CD8-positive, alpha-beta memory T cell (primary cell): Measurements from ENCODE around the gene ADAM10. TPM values are rescaled to one million over a fixed set of nuclear protein-coding genes. Genes with fewer than 3 reads are reported as not detected.
"Not testable (repeated sequence)": the region's sequence is repeated elsewhere in the genome, so short reads cannot be mapped to it uniquely, and the experiment has no call there.

ENCODE experiments used
- CTCF ChIA-PET: fragments of 350-600 bp; sonication (Branson Sonifier 250); formaldehyde crosslinking; loops from one replicate; lab custom pipeline; 2021; ENCODE audit warnings: antibody characterized with exemption; lab: Charles Lee
- POLR2A ChIA-PET: fragments of 350-600 bp; sonication (Branson Sonifier 250); formaldehyde crosslinking; loops from one replicate; lab custom pipeline; 2021; ENCODE audit warnings: antibody characterized with exemption; lab: Charles Lee
- DNase-seq, 5 donors: peaks; one replicate each; pipeline versions ENCODE4 v3.0.0 to v3.0.0-alpha.2; 2020 to 2022; ENCODE audit warnings: mixed read lengths in 1 of 5
- H3K27ac ChIP-seq: one replicate; pipeline ENCODE4 v1.7.0; 2013; ENCODE audit warnings: low read depth, mild to moderate bottlenecking, low read length, moderate library complexity
- H3K27me3 ChIP-seq: 2 replicates; pipeline ENCODE4 v1.7.0; 2013; ENCODE audit warnings: low read length, mild to moderate bottlenecking; ENCODE audit not compliant: insufficient read depth, poor library complexity, severe bottlenecking
- H3K36me3 ChIP-seq: 2 replicates; pipeline ENCODE4 v1.7.0; 2013; ENCODE audit warnings: mild to moderate bottlenecking, low read length, moderate library complexity; ENCODE audit not compliant: insufficient read depth
- H3K4me1 ChIP-seq: 2 replicates; pipeline ENCODE4 v1.7.0; 2013; ENCODE audit warnings: mild to moderate bottlenecking, low read length, moderate library complexity; ENCODE audit not compliant: insufficient read depth
- H3K4me3 ChIP-seq: 2 replicates; pipeline ENCODE4 v1.7.0; 2013; ENCODE audit warnings: mild to moderate bottlenecking, low read length
- H3K9me3 ChIP-seq: 2 replicates; pipeline ENCODE4 v1.7.0; 2013; ENCODE audit warnings: mild to moderate bottlenecking, low read length
- H3K27ac Mint-ChIP-seq, 8 donors: one replicate each; pipeline ENCODE4 v1.8.0; 2020 to 2021; ENCODE audit warnings: mixed read lengths in 8 of 8, mild to moderate bottlenecking in 6 of 8, inconsistent platforms in 3 of 8, moderate library complexity in 3 of 8
- H3K27me3 Mint-ChIP-seq, 2 donors: one replicate each; pipeline ENCODE4 v1.8.0; 2020 to 2021; ENCODE audit warnings: mixed read lengths in 2 of 2, mild to moderate bottlenecking in 1 of 2, moderate library complexity in 1 of 2
- H3K36me3 Mint-ChIP-seq, 3 donors: one replicate each; pipeline ENCODE4 v1.8.0; 2020 to 2021; ENCODE audit warnings: mixed read lengths in 3 of 3, inconsistent platforms in 1 of 3, mild to moderate bottlenecking in 1 of 3
- H3K4me1 Mint-ChIP-seq, 3 donors: one replicate each; pipeline ENCODE4 v1.8.0; 2020 to 2021; ENCODE audit warnings: mixed read lengths in 3 of 3, inconsistent platforms in 1 of 3, mild to moderate bottlenecking in 1 of 3
- H3K4me3 Mint-ChIP-seq, 7 donors: one replicate each; pipeline ENCODE4 v1.8.0; 2020 to 2021; ENCODE audit warnings: mixed read lengths in 7 of 7, mild to moderate bottlenecking in 6 of 7, moderate library complexity in 4 of 7, inconsistent platforms in 2 of 7
- H3K9me3 Mint-ChIP-seq, 5 donors: one replicate each; pipeline ENCODE4 v1.8.0; 2020 to 2022; ENCODE audit warnings: mixed read lengths in 5 of 5, mild to moderate bottlenecking in 3 of 5, moderate library complexity in 2 of 5, inconsistent platforms in 1 of 5
- polyA plus RNA-seq: library from polyadenylated mRNA; unstranded; fragments of 300-500 nt; fragmentation: Illumina TruSeq; gene quantifications from one replicate; pipeline ENCODE4 v1.2.3, GENCODE V29; 2021
- total RNA-seq, 2 experiments: library from RNA; stranded (reverse); gene quantifications; one replicate each; pipeline ENCODE4 v1.2.3, GENCODE V29; 2021

The ADAM10 gene
- total and polyA plus RNA-seq, 3 experiments from 2014 or later: 81.6 to 120 (median 86.6) TPM

DNA sequence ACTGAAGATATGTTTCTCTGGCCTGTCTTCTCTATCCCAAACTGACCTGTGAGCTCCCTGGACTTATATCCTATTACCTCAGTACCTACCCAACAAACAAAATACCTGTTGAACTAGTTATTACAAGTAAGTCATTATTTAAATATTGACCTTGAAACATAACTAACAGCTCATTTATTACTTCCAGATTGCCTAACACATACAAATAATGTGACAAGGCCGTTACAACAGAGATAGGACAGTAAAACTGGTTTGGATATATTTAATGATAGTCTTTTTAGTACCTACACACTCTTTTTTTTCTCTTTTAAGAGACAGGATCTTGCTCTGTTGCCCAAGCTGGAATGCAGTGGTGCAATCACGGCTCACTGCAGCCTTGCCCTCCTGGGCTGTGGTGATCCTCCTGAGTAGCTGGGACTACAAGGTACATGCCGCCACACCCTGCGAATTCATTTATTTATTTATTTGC is 145.0 kb downstream of the ADAM10 start:
- no peak for DNase-seq
- CTCF ChIA-PET: interaction anchor here (1.2 kb wide), 1 partner anchor 10 kb away, joined by 3 read pairs; no protein-coding TSS in a partner anchor
- H3K36me3 Mint-ChIP-seq: peaks cover 11 to 63% (median 33%) of the 10 kb centered on the region in 3 donors
- H3K27me3 Mint-ChIP-seq: no peaks in the 10 kb centered on the region
- Histone ChIP-seq H3K27ac (no peak overlapping the region), H3K27me3 (no peaks in the 10 kb centered on the region), H3K4me3 (no peak overlapping the region), H3K4me1 (peaks cover 9% of the 10 kb centered on the region), H3K9me3 (no peaks in the 10 kb centered on the region), H3K36me3 (peaks cover 10% of the 10 kb centered on the region)
- POLR2A ChIA-PET: no interaction called here
- no peak overlapping the region for H3K4me3 Mint-ChIP-seq
- peaks cover 28 to 36% (median 30%) of the 10 kb centered on the region in 3 donors for H3K4me1 Mint-ChIP-seq
- no peaks in the 10 kb centered on the region for H3K9me3 Mint-ChIP-seq
- no peak overlapping the region for H3K27ac Mint-ChIP-seq

DNA sequence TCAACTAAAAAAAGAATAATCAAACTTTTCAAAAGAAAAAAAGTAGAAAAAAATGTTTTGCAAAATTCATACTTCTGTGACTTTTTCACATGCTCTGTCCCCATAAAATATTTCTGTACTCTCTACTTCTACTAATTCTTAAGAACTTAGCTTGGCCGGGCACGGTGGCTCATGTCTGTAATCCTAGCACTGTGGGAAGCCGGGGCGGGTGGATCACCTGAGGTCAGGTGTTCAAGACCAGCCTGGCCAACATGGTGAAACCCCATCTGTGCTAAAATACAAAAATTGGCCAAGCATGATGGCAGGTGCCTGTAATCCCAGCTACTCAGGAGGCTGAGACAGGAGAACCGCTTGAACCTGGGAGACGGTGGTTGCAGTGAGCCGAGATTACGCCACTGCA is 145.6 kb downstream of the ADAM10 start:
- H3K4me3 ChIP-seq, H3K27me3 ChIP-seq, DNase-seq, H3K4me3 Mint-ChIP-seq, H3K9me3 ChIP-seq, POLR2A ChIA-PET, H3K4me1 ChIP-seq, H3K27ac ChIP-seq, H3K36me3 ChIP-seq, H3K27me3 Mint-ChIP-seq, H3K9me3 Mint-ChIP-seq: not testable (repeated sequence)
- CTCF ChIA-PET: interaction anchor here (1.2 kb wide), 1 partner anchor 10 kb away, joined by 3 read pairs; no protein-coding TSS in a partner anchor
- H3K27ac Mint-ChIP-seq: peak overlapping the region in 1 of 8 donors; percentile 43
- H3K4me1 Mint-ChIP-seq: peaks cover 24 to 34% (median 25%) of the 10 kb centered on the region in 3 donors
- H3K36me3 Mint-ChIP-seq: peaks cover 11 to 60% (median 31%) of the 10 kb centered on the region in 3 donors

DNA sequence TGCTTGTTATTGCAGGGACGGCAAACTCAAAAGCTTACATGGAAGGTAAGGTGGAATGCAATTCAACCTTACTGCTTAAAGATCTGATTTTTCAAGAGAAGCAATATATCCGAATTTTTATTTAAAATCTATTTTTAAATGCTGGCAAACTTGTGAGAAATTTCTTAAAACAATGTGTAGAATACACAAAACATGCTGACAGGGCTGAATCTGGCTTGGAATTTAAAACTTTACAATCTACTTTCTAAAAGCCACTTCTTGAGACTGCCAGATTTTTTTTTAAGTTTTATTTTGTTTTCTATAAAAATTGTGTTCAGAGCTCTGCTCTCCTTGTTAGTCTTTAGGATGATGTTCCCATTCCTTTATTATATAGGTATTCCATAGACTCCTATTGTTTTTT is 146.7 kb downstream of the ADAM10 start:
- Histone ChIP-seq H3K4me3 (no peak overlapping the region), H3K9me3 (no peaks in the 10 kb centered on the region), H3K27ac (no peak overlapping the region), H3K36me3 (peaks cover 10% of the 10 kb centered on the region), H3K4me1 (peaks cover 1% of the 10 kb centered on the region), H3K27me3 (no peaks in the 10 kb centered on the region)
- DNase-seq: no peak
- ChIA-PET POLR2A (no interaction called here), CTCF (no interaction called here)
- H3K4me3 Mint-ChIP-seq: no peak overlapping the region
- peaks cover 14 to 61% (median 34%) of the 10 kb centered on the region in 3 donors for H3K36me3 Mint-ChIP-seq
- no peaks in the 10 kb centered on the region for H3K9me3 Mint-ChIP-seq
- H3K27me3 Mint-ChIP-seq: no peaks in the 10 kb centered on the region
- H3K27ac Mint-ChIP-seq: peak overlapping the region in 1 of 8 donors; percentile 15
- H3K4me1 Mint-ChIP-seq: peaks cover 20 to 31% (median 21%) of the 10 kb centered on the region in 3 donors

DNA sequence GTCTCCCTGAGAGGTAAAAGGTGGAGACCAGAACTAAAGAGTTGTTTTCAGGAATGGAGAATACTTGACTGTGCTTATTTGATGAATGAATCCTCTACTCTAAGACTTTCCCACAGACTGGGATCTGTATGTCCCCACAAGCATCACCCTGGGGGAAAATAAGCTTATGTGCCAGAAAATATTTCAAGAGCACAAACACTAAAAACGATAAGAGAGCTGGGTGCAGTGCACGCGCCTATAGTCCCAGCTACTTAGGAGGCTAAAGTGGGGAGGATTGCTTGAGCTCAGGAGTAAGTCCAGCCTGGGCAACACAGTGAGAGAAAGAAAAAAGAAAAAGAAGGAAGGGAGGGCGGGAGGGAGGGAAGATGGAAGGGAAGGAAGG is 150.7 kb downstream of the ADAM10 start:
- H3K36me3 ChIP-seq: peaks cover 10% of the 10 kb centered on the region
- peaks cover 14 to 68% (median 42%) of the 10 kb centered on the region in 3 donors for H3K36me3 Mint-ChIP-seq
- H3K27me3 Mint-ChIP-seq: no peaks in the 10 kb centered on the region
- no peaks in the 10 kb centered on the region for H3K27me3 ChIP-seq
- ChIA-PET CTCF (interaction anchor here (0.6 kb wide), 1 partner anchor 330 kb away, joined by 3 read pairs; no protein-coding TSS in a partner anchor), POLR2A (no interaction called here)
- H3K4me3 Mint-ChIP-seq: no peak overlapping the region
- H3K9me3 Mint-ChIP-seq: no peaks in the 10 kb centered on the region
- H3K27ac Mint-ChIP-seq: peak overlapping the region in 5 of 8 donors; percentile 4 to 70 (median 30)
- no peaks in the 10 kb centered on the region for H3K4me1 ChIP-seq
- H3K9me3 ChIP-seq: no peaks in the 10 kb centered on the region
- no peak for DNase-seq
- peaks cover 8 to 18% (median 11%) of the 10 kb centered on the region in 3 donors for H3K4me1 Mint-ChIP-seq
- H3K27ac ChIP-seq: no peak overlapping the region
- no peak overlapping the region for H3K4me3 ChIP-seq

DNA sequence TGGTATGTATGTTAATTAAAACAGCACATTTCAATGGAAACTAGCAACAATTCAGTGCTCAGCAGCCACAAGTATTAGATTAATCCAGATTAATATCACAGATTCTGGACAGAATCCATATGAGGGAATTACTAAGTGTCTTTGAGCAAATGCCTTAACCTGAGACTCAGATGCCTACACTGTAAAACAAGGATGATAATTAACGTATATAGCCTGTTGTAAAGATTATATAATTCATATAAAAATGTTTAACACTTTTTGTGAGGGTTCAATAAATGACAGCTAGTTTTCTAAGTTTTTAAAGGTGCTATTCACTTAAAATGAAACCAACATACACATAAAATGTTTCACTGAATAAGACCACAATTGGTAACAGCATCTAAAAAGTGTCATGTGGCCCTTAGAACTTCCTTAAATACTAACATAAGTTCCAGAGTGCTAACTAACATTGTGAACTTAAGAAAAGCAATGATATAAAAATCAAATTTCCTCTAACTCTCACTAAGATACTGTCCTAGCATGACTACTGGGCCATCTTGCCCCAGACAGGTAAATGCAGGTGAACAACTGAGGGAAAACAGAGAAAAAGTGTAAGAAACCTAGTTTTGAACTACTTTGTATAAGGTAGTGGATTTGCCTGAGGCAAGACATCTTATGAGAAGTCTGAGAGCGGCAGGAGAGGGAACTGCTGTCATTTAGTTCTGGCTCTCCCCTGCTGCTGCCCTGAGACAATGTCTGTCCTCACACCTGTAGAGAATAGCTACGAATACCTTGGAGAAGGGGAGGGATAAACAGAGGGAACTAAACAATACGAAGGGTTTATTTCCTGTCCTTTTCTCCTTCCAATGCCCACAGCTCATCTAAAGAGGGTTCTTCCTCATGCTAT is 151.3 kb downstream of the ADAM10 start:
- no peak overlapping the region for H3K27ac ChIP-seq
- Mint-ChIP-seq H3K27ac (peak overlapping the region in 5 of 8 donors; percentile 30 to 83 (median 70)), H3K36me3 (peaks cover 13 to 68% (median 42%) of the 10 kb centered on the region in 3 donors), H3K4me1 (peaks cover 8 to 18% (median 11%) of the 10 kb centered on the region in 3 donors), H3K9me3 (no peaks in the 10 kb centered on the region), H3K27me3 (no peaks in the 10 kb centered on the region), H3K4me3 (peak overlapping the region in 1 of 7 donors; percentile 37)
- peaks cover 10% of the 10 kb centered on the region for H3K36me3 ChIP-seq
- H3K9me3 ChIP-seq: no peaks in the 10 kb centered on the region
- ChIA-PET POLR2A (no interaction called here), CTCF (interaction anchor here (0.6 kb wide), 1 partner anchor 329 kb away, joined by 3 read pairs; no protein-coding TSS in a partner anchor)
- H3K4me1 ChIP-seq: no peaks in the 10 kb centered on the region
- no peak overlapping the region for H3K4me3 ChIP-seq
- no peaks in the 10 kb centered on the region for H3K27me3 ChIP-seq
- no peak for DNase-seq

DNA sequence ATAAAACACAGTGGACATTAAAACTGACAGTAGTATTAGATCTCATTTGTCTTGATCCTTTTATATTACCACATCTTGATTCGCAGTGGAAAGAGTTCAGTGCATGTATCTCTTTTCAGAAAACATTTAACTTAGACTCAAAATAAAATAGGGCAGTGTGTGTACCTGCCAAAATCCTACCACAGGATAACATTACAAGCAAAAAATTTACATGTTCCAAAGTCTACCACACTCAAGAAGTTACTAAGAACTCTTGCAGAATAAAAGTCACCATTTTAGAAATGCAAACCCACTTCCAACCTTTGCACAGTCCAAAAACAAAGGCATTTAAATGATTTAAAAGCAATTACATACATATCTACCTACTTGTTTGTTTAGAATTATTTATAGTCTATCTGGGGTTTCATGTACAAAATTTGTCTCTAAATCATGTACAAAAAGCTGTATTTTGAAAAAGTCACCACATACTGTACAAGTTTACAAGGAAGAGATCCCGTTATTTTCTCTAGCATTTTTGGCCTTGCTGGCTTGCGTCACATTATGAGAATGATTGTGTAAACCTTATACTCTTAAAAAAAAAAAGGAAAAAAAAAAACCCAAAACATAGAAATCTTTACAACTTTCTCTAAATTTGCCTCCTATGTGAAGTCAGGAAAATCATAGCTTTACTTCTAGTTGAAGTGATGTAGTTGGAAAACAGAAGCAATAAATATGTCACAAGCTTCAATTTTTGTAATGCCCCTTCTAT is 153.8 kb downstream of the ADAM10 start:
- H3K36me3 Mint-ChIP-seq: peaks cover 9 to 60% (median 39%) of the 10 kb centered on the region in 3 donors
- CTCF ChIA-PET: no interaction called here
- H3K4me1 ChIP-seq: no peaks in the 10 kb centered on the region
- H3K4me3 ChIP-seq: no peak overlapping the region
- no peak overlapping the region for H3K4me3 Mint-ChIP-seq
- peaks cover 8 to 22% (median 9%) of the 10 kb centered on the region in 3 donors for H3K4me1 Mint-ChIP-seq
- no peaks in the 10 kb centered on the region for H3K27me3 Mint-ChIP-seq
- H3K36me3 ChIP-seq: peaks cover 7% of the 10 kb centered on the region
- H3K27ac Mint-ChIP-seq: peak overlapping the region in 2 of 8 donors; percentile 42 to 79
- H3K9me3 ChIP-seq: no peaks in the 10 kb centered on the region
- no peak for DNase-seq
- no peak overlapping the region for H3K27ac ChIP-seq
- POLR2A ChIA-PET: no interaction called here
- no peaks in the 10 kb centered on the region for H3K27me3 ChIP-seq
- H3K9me3 Mint-ChIP-seq: no peaks in the 10 kb centered on the region

DNA sequence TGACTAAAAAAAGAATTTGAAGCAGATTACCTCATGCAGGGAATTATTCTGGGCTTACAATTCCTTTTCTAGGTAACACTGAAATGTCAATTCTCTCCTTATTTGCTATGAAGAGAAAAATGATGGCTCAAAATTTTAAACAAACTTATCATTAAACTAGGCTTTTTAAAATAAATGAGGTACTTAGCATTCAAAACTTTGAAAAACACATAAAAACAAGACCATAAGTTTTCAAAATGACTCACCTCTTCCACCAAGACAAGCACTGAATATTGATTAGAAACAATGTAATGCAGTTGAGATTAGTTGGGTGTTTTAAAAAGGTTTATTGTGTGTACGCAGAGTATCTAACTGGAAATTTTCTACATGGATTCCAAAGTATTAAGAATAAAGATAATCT is 154.6 kb downstream of the ADAM10 start:
- peaks cover 8 to 22% (median 9%) of the 10 kb centered on the region in 3 donors for H3K4me1 Mint-ChIP-seq
- H3K9me3 Mint-ChIP-seq: no peaks in the 10 kb centered on the region
- no peaks in the 10 kb centered on the region for H3K27me3 Mint-ChIP-seq
- ChIA-PET POLR2A (interaction anchor here (0.5 kb wide), 1 partner anchor 75 kb away, joined by 3 read pairs; no protein-coding TSS in a partner anchor), CTCF (no interaction called here)
- no peak overlapping the region for H3K4me3 Mint-ChIP-seq
- DNase-seq: no peak
- peaks cover 9 to 56% (median 36%) of the 10 kb centered on the region in 3 donors for H3K36me3 Mint-ChIP-seq
- peak overlapping the region in 2 of 8 donors; percentile 70 to 79 for H3K27ac Mint-ChIP-seq
- Histone ChIP-seq H3K36me3 (peaks cover 7% of the 10 kb centered on the region), H3K27ac (no peak overlapping the region), H3K4me1 (no peaks in the 10 kb centered on the region), H3K27me3 (no peaks in the 10 kb centered on the region), H3K9me3 (no peaks in the 10 kb centered on the region), H3K4me3 (no peak overlapping the region)
